ENCODE results near the gene CNN2.

CNN2 gene

GRCh38 chr19:1053176-1054101, 27.0 kb downstream of the CNN2 start:
- DNase-seq = no peak

GRCh38 chr19:1054102-1055027, 28.0 kb downstream of the CNN2 start:
- DNase-seq = no peak

GRCh38 chr19:1055028-1055425, 28.6 kb downstream of the CNN2 start:
- no peak for DNase-seq

GRCh38 chr19:1055886-1056620, 29.6 kb downstream of the CNN2 start:
- DNase-seq = no peak

- DNase-seq = peak; percentile 52
Measured at GRCh38 chr19:1057176-1057855, 30.9 kb downstream of the CNN2 start.

DNA sequence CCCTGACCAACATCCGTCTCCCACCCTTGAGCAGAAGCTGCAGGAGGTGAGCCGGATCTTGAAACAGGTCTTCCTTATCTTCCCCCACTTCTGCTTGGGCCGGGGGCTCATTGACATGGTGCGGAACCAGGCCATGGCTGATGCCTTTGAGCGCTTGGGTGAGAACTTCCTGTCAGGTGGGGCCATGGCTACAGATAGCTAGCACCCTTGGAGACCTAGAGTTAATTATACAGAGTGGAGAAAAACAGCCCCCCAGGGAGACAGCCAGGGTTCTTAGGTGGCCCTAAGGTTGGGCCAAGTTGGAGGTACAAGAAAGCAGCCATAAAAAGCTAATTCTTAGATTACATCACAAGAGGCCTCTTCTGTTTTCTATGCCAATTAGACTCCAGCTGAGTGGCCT, 31.7 kb downstream of the CNN2 start:
- DNase-seq = no peak

DNA sequence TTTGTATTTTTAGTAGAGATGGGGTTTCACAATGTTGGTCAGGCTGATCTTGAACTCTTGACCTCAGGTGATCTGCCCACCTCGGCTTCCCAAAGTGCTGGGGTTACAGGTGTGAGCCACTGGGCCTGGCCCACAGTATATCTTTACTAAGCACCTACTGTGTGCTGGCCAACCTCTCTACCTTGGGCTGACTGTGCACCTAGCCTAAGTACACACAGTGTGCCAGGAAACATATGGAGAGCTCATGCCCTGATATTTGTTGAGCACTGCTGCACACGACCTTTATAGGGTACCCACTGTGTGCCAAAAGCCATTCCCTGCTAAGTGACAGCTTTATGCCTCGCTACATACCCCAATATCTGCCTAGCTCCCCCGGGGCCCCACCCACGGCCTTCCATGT, 34.3 kb downstream of the CNN2 start:
- DNase-seq = no peak

- no peak for DNase-seq
Measured at GRCh38 chr19:1061987-1062386, 35.6 kb downstream of the CNN2 start.

DNA sequence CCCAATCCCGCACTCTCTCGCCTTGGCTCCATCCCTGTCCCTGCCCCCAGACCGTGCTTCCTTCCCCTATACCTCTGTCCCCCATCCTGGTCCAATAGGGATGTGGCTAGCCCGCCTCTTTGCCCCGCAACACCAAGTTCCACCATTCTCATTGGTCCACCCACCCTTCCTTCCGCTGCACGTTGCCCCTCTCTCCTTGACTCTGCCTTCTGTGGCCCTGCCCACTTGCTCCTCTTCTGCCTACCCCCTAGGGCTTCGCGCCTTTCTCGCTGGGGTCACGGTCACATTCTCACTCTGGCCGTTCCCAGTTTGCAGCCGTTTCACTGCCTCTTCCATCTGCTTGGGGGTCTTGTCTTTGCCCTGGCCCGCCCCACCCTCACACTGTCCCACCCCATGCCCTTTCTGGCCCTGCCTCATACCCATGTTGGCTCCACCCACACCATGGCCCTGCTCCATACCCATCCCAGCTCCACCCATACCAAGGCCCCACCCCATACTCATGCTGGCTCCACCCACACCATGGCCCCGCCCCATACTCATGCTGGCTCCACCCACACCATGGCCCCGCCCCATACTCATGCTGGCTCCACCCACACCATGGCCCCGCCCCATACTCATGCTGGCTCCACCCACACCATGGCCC, 36.1 kb downstream of the CNN2 start:
- peak; percentile 44 for DNase-seq

- DNase-seq = peak; percentile 56
Measured at GRCh38 chr19:1063030-1063908, 36.9 kb downstream of the CNN2 start.

GRCh38 chr19:1063909-1064660, 37.7 kb downstream of the CNN2 start:
- no peak for DNase-seq

DNA sequence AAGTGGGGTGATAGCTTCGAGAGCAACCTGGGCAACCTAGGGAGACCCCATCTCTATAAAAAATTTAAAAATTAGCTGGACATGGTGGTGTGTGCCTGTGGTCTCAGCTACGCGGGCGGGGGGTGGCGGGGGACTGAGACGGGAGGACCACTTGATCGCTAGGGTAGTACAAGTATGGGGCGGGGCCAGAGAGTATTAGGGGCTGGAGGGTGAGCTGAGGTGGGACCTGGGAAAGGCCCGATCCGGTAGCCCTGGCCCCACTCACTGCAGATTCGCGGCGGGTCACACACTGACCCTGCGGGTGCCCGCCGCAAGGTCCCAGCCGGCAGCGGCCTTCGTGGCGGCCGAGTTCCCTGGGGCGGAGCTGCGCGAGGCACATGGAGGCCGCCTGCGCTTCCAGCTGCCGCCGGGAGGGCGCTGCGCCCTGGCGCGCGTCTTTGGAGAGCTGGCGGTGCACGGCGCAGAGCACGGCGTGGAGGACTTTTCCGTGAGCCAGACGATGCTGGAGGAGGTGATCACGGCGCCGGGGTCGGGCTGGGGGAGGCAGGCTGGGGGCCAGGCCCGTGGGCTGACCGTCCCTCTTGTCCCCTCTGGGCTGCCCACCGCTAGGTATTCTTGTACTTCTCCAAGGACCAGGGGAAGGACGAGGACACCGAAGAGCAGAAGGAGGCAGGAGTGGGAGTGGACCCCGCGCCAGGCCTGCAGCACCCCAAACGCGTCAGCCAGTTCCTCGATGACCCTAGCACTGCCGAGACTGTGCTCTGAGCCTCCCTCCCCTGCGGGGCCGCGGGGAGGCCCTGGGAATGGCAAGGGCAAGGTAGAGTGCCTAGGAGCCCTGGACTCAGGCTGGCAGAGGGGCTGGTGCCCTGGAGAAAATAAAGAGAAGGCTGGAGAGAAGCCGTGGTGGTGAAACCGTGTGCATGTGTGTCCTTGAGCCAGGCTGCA, 38.5 kb downstream of the CNN2 start:
- peak; percentile 75 for DNase-seq

GRCh38 chr19:1065606-1066109, 39.2 kb downstream of the CNN2 start:
- DNase-seq = no peak

- no peak for DNase-seq
Measured at GRCh38 chr19:1066251-1066747, 39.9 kb downstream of the CNN2 start.

GRCh38 chr19:1066748-1067340, 40.4 kb downstream of the CNN2 start, which contains the start of gene ARHGAP45:
ARHGAP45 (plus strand) TSS chr19:1067167; CDS start chr19:1067406, 239 bp downstream.
- peak; percentile 77 for DNase-seq

DNA sequence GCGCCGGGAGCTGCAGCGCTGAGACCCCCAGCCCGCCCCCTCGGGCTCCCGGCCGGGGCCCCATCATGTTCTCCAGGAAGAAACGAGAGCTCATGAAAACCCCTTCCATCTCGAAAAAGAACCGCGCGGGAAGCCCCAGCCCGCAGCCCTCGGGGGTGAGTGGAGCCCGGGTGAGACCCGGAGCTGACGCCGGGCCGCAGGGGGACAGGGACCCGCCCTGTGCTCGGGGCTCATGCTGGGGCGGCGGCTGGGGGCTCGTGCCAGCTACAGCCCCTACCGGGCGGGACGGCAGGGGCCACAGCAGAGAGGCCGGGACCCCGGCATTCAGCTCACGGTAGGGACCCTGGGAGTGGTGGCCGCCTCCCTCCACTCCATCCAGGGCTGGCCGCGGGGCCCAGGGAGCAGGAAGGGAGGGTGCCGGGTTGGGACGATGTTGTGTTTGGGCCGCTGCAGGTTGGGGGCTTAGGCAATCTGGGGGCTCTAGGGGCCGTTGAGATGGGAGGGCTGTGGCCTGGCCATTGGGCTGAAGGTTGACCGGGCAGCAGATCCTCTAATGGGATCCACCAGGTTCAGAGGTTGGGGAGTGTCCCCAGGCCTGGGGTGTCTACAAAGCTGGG, 41.0 kb downstream of the CNN2 start:
- DNase-seq = peak; percentile 68

Data from stimulated activated CD4-positive, alpha-beta T cell treated with anti-CD3 and anti-CD28 coated beads, Interleukin-4, amount 100 ng/mL, for 24 hours (primary cell).